GM12878 (cell line): ENCODE data around the gene TBC1D12. TPM values are rescaled to one million over a fixed set of nuclear protein-coding genes. Genes with fewer than 3 reads are reported as not detected.

Experiments used
- ATF3 ChIP-seq: IDR thresholded peaks from 2 replicates; pipeline ENCODE4 v1.6.1; 2011; ENCODE audit warnings: low read depth, mild to moderate bottlenecking, low read length, moderate library complexity, borderline replicate concordance; ENCODE audit errors: extremely low read depth
- BCL3 ChIP-seq: IDR thresholded peaks from 2 replicates; pipeline ENCODE4 v1.6.1; 2011; ENCODE audit warnings: borderline replicate concordance, low read depth, mild to moderate bottlenecking, moderate library complexity, low read length; ENCODE audit not compliant: insufficient read depth, poor library complexity, severe bottlenecking
- CBX5 ChIP-seq: sonication (generic); IDR thresholded peaks from 2 replicates; pipeline ENCODE4 v1.6.1; 2016; ENCODE audit warnings: low read depth, moderate library complexity, mild to moderate bottlenecking, inconsistent platforms
- E2F8 ChIP-seq: fragments of 450-650 bp; IDR thresholded peaks from 2 replicates; pipeline ENCODE4 v1.6.1; 2018; ENCODE audit warnings: mild to moderate bottlenecking, low read depth, moderate library complexity; ENCODE audit not compliant: partially characterized antibody
- EGR1 ChIP-seq, 2 experiments: IDR thresholded peaks; 1 replicate in 1 of 2; 2 replicates in 1 of 2; pipeline ENCODE4 v1.6.1; 2011 to 2012; ENCODE audit warnings: low read depth in 2 of 2, low read length in 2 of 2, borderline replicate concordance in 1 of 2, mild to moderate bottlenecking in 1 of 2, moderate library complexity in 1 of 2
- GABPA ChIP-seq: IDR thresholded peaks from 2 replicates; pipeline ENCODE4 v1.6.1; 2014; ENCODE audit warnings: antibody characterized with exemption, low read depth, mild to moderate bottlenecking, inconsistent platforms
- GATAD2B ChIP-seq: fragments of 450-650 bp; conservative IDR thresholded peaks from 2 replicates; pipeline ENCODE4 v1.6.1; 2017; ENCODE audit warnings: low read depth, mild to moderate bottlenecking, moderate library complexity
- IKZF2 ChIP-seq, 2 experiments: fragments of 450-650 bp; IDR thresholded peaks; 2 replicates each; pipeline ENCODE4 v1.6.1; 2017; ENCODE audit warnings: mild to moderate bottlenecking in 2 of 2, moderate library complexity in 2 of 2
- NR2F1 ChIP-seq: fragments of 450-650 bp; conservative IDR thresholded peaks from 2 replicates; pipeline ENCODE4 v1.6.1; 2017; ENCODE audit warnings: mild to moderate bottlenecking
- PAX8 ChIP-seq: fragments of 450-650 bp; IDR thresholded peaks from 2 replicates; pipeline ENCODE4 v1.6.1; 2017; ENCODE audit warnings: mild to moderate bottlenecking, moderate library complexity
- PKNOX1 ChIP-seq: fragments of 450-650 bp; IDR thresholded peaks from 2 replicates; pipeline ENCODE4 v1.6.1; 2016; ENCODE audit warnings: mild to moderate bottlenecking
- POLR2AphosphoS5 ChIP-seq: IDR thresholded peaks from 2 replicates; pipeline ENCODE4 v1.6.1; 2011; ENCODE audit warnings: mild to moderate bottlenecking, low read length, inconsistent platforms
- POU2F2 ChIP-seq: IDR thresholded peaks from 3 replicates; pipeline ENCODE4 v1.6.1; 2011; ENCODE audit warnings: low read depth, mild to moderate bottlenecking, low read length, borderline replicate concordance
- RAD51 ChIP-seq: fragments of 450-650 bp; IDR thresholded peaks from 2 replicates; pipeline ENCODE4 v1.6.1; 2016; ENCODE audit warnings: moderate library complexity, mild to moderate bottlenecking, inconsistent platforms
- SKIL ChIP-seq: fragments of 450-650 bp; IDR thresholded peaks from 2 replicates; pipeline ENCODE4 v1.6.1; 2017; ENCODE audit warnings: mild to moderate bottlenecking, low read depth, inconsistent platforms; ENCODE audit not compliant: poor library complexity, severe bottlenecking
- TCF7 ChIP-seq: IDR thresholded peaks from 2 replicates; pipeline ENCODE4 v1.6.1; 2014; ENCODE audit warnings: antibody characterized with exemption, borderline replicate concordance
- ZNF24 ChIP-seq: fragments of 450-650 bp; IDR thresholded peaks from 2 replicates; pipeline ENCODE4 v1.6.1; 2017; ENCODE audit warnings: antibody characterized with exemption, mild to moderate bottlenecking
- polyA plus RNA-seq, 11 experiments: library from polyadenylated mRNA; depleted of rRNA in 4 of 11; unstranded in 6 of 11; stranded (reverse) in 5 of 11; fragments of >200 nt; fragmentation: Nextera tagmentation in 4 of 11; fragmentation: Illumina TruSeq in 1 of 11; extraction: Ambion mirVana in 4 of 11; extraction: Trizol in 1 of 11; gene quantifications; 1 replicate in 1 of 11; 2 replicates in 10 of 11; pipeline versions ENCODE4 v1.2.1 to v1.2.3, GENCODE V29; 2011 to 2016; ENCODE audit warnings: inconsistent platforms in 2 of 11, missing spikeins in 2 of 11, low read depth in 1 of 11
- total RNA-seq, 4 experiments: library from RNA; depleted of rRNA in 3 of 4; stranded (reverse); fragments of >200 nt in 3 of 4; fragmentation: Illumina TruSeq in 1 of 4; extraction: Trizol in 1 of 4; gene quantifications; 2 replicates each; pipeline versions ENCODE4 v1.2.1 to v1.2.3, GENCODE V29; 2013 to 2021

TBC1D12 gene
- total and polyA plus RNA-seq, 10 of the 15 experiments (the other 5 are each of a cell fraction or from before 2014, with no cell fraction given), result 2.6 to 7.5 (median 3.8) TPM

- TF ChIP-seq E2F8 (no peak), ZNF24 (peak; percentile 59; the same call in 1 of the 2 replicates), TCF7 (no peak), PKNOX1 (peak; percentile 77), POLR2AphosphoS5 (peak; percentile 93), POU2F2 (peak; percentile 49; the same call in 1 of the 3 replicates), BCL3 (no peak), IKZF2 (IDR thresholded peaks at IDR 0.05) (peak; percentile 80 to 83), RAD51 (peak; percentile 47), NR2F1 (peak; percentile 19; the same call in 1 of the 2 replicates), CBX5 (peak; percentile 92; the same call in 1 of the 2 replicates), PAX8 (no peak), GATAD2B (peak; percentile 63), GABPA (peak; percentile 98), ATF3 (no peak), EGR1 (IDR thresholded peaks at IDR 0.05; ENCODE audit: borderline replicate concordance in 1 of 2, low read depth in 2 of 2, low read length in 2 of 2) (no peak), SKIL (peak; percentile 34)
Observed at GRCh38 chr10:94362360-94363250, 39.7 kb upstream of the TBC1D12 start, which contains the start of gene NOC3L (continued).
